Osteoblast (primary cell): ENCODE data around the gene ZNF394. TPM values are rescaled to one million over a fixed set of nuclear protein-coding genes. Genes with fewer than 3 reads are reported as not detected.
A peak's percentile ranks its signal among the peaks of the same experiment; 100 is the strongest.
"Not testable (repeated sequence)": the region's sequence is repeated elsewhere in the genome, so short reads cannot be mapped to it uniquely, and the experiment has no call there.

Experiments used
- DNase-seq: peaks from one replicate; pipeline ENCODE4 v3.0.0; 2011; ENCODE audit warnings: low spot score, mixed read lengths; ENCODE audit not compliant: insufficient read length; ENCODE audit errors: missing footprints
- H2AFZ ChIP-seq: 2 replicates; pipeline ENCODE4 v1.6.0; 2011; ENCODE audit warnings: mild to moderate bottlenecking, low read length
- H3K27ac ChIP-seq: 2 replicates; pipeline ENCODE4 v1.5.1; 2011; ENCODE audit warnings: mild to moderate bottlenecking, low read depth, low read length, moderate library complexity
- H3K27me3 ChIP-seq: 2 replicates; pipeline ENCODE4 v1.6.0; 2012; ENCODE audit warnings: mild to moderate bottlenecking, control low read depth, inconsistent platforms, low read length, moderate library complexity; ENCODE audit not compliant: insufficient read depth
- H3K36me3 ChIP-seq: 2 replicates; pipeline ENCODE4 v1.5.1; 2011; ENCODE audit warnings: mild to moderate bottlenecking, low read length, control low read depth, moderate library complexity; ENCODE audit not compliant: insufficient read depth
- H3K4me1 ChIP-seq: 2 replicates; pipeline ENCODE4 v1.5.1; 2011; ENCODE audit warnings: mild to moderate bottlenecking, low read length, control low read depth, moderate library complexity; ENCODE audit not compliant: insufficient read depth
- H3K4me2 ChIP-seq: 2 replicates; pipeline ENCODE4 v1.6.0; 2011; ENCODE audit warnings: mild to moderate bottlenecking, low read length; ENCODE audit not compliant: insufficient read depth
- H3K4me3 ChIP-seq: fragments of 200-600 bp; sonication (generic); 3 replicates; pipeline ENCODE4 v1.5.1; 2012; ENCODE audit warnings: mild to moderate bottlenecking, low read length, inconsistent platforms; ENCODE audit not compliant: insufficient read depth
- H3K79me2 ChIP-seq: 2 replicates; pipeline ENCODE4 v1.6.0; 2012; ENCODE audit warnings: mild to moderate bottlenecking, low read length, control low read depth, inconsistent platforms; ENCODE audit not compliant: insufficient read depth
- H3K9me3 ChIP-seq: 2 replicates; pipeline ENCODE4 v1.5.1; 2011; ENCODE audit warnings: low read depth, low read length, control low read depth
- H4K20me1 ChIP-seq: 2 replicates; pipeline ENCODE4 v1.6.0; 2012; ENCODE audit warnings: mild to moderate bottlenecking, low read length, control low read depth; ENCODE audit not compliant: insufficient read depth
- total RNA-seq: library from RNA; depleted of rRNA; stranded (reverse); fragments of >200 nt; gene quantifications from 2 replicates; pipeline ENCODE4 v1.2.3, GENCODE V29; 2012
- TF ChIP-seq, protein P1 (sequence below): IDR thresholded peaks from 2 replicates; pipeline ENCODE4 v1.5.1; 2011; ENCODE audit warnings: mild to moderate bottlenecking, low read depth, low read length, moderate library complexity; ENCODE audit errors: extremely low read depth

Gene ZNF394
- total RNA-seq = 32.1 and 34.7 TPM in 2 replicates

DNA sequence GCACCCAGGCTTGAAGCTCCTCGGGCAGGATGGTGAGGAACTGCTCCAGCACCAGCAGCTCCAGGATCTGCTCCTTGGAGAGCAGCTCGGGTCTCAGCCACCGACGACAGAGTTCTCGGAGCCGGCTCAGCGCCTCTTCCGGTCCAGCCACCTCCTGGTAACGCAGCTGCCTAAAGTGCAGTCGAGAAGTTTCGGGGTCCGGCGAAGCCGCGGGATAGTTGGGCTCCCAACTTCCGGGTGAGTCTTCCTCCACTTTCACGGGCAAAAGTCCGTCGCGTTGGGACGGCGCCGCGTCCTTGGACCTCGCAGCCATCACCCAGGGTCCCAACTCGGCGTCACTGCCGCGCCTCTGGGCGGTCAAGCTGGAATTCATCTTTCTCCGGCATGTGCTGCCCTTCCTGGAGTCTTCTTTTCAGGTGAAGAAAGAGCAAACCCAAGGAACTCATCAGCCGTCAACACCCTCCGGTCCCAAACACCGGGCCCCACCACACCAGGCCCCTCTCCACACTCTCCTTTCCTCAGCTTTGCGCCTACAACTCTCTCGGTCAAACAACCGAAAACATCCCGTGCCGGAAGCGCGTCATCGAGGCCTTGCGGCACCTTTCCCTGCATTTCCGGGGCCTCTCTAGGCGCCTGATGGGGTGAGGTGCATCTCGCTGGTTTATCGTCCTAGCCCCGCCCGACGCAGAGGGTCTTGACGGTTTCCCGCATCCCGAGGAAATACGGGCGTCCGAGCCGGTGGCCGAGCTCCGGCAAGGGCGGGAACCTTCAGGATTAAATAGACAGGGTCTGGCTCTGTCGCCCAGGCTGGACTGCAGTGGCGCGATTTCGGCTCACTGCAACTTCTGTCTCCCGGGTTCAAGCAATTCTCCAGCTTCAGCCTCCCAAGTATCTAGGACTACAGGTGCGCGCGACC, at the start of gene ZNF394:
TSS of gene ZNF394 (minus strand) at position 561 of the 916 bp plus-strand sequence. CDS start at position 373, 188 bp downstream.
- Histone ChIP-seq H3K27me3 (no peaks in the 10 kb centered on the region), H3K4me3 (peak within 1 kb of the TSS; percentile 97), H3K4me1 (peaks cover 11% of the 10 kb centered on the region), H3K36me3 (peaks cover 17% of the 10 kb centered on the region), H3K4me2 (peak within 1 kb of the TSS; percentile 99), H3K9me3 (no peaks in the 10 kb centered on the region), H3K27ac (peak within 1 kb of the TSS; percentile 93), H2AFZ (peak within 1 kb of the TSS; percentile 97), H4K20me1 (peaks cover 17% of the 10 kb centered on the region), H3K79me2 (peaks cover 59% of the 10 kb centered on the region)
- DNase-seq = peak; percentile 98
- TF ChIP-seq, protein P1, sequence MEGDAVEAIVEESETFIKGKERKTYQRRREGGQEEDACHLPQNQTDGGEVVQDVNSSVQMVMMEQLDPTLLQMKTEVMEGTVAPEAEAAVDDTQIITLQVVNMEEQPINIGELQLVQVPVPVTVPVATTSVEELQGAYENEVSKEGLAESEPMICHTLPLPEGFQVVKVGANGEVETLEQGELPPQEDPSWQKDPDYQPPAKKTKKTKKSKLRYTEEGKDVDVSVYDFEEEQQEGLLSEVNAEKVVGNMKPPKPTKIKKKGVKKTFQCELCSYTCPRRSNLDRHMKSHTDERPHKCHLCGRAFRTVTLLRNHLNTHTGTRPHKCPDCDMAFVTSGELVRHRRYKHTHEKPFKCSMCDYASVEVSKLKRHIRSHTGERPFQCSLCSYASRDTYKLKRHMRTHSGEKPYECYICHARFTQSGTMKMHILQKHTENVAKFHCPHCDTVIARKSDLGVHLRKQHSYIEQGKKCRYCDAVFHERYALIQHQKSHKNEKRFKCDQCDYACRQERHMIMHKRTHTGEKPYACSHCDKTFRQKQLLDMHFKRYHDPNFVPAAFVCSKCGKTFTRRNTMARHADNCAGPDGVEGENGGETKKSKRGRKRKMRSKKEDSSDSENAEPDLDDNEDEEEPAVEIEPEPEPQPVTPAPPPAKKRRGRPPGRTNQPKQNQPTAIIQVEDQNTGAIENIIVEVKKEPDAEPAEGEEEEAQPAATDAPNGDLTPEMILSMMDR = no peak

DNA sequence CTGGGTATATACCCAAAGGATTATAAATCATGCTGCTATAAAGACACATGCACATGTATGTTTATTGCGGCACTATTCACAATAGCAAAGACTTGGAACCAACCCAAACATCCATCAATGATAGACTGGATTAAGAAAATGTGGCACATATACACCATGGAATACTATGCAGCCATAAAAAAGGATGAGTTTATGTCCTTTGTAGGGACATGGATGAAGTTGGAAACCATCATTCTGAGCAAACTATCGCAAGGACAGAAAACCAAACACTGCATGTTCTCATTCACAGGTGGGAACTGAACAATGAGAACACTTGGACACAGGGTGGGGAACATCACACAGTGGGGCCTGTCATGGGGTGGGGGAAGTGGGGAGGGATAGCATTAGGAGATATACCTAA, 49.5 kb upstream of the ZNF394 start:
- not testable (repeated sequence) for H3K4me3 ChIP-seq

GRCh38 chr7:99545308-99545707, 45.2 kb upstream of the ZNF394 start:
- not testable (repeated sequence) for H3K4me3 ChIP-seq, H3K4me2 ChIP-seq, H3K4me1 ChIP-seq, H3K79me2 ChIP-seq, DNase-seq, H3K36me3 ChIP-seq, H4K20me1 ChIP-seq, H3K27ac ChIP-seq, H2AFZ ChIP-seq, H3K27me3 ChIP-seq
- H3K9me3 ChIP-seq = peaks cover 15% of the 10 kb centered on the region

More for the DNA sequence above, 49.5 kb upstream of the ZNF394 start:
- not testable (repeated sequence) for H3K4me1 ChIP-seq, H3K4me2 ChIP-seq, H3K36me3 ChIP-seq, H4K20me1 ChIP-seq, H2AFZ ChIP-seq, DNase-seq, H3K9me3 ChIP-seq, H3K27me3 ChIP-seq, H3K27ac ChIP-seq
- H3K79me2 ChIP-seq = peaks cover 23% of the 10 kb centered on the region

GRCh38 chr7:99543916-99544315, 43.8 kb upstream of the ZNF394 start:
- H3K9me3 ChIP-seq = peaks cover 16% of the 10 kb centered on the region
- TF ChIP-seq, protein P1 = no peak
- no peak for DNase-seq

DNA sequence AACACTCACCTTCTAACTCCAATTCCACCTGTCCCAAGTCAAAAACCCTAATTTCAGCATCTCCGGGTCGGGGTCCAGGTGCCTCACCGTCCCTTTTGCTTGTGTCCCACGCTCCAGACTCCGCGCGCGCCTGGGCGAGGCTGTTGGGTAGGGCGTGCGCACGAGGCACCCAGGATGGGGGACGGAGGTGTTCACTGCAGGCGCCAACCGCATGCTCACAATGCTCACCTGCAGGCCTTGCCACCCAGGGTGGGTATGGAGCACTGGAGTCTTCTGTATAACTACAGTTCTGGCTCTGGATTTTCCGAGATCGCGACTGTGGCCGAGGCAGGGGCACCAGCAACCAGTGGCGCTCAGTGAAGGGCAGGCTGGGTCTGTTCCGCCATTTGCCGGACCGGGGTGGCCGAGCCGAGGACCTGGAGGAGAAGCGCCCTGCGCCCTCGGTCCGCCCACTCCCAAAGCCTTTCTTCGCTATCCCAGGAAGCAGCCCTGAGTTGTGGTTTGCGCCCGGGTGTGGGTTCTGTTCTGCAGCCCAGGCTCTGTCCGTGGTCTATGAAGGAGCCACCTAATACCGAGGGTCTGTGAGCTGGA, 43.1 kb upstream of the ZNF394 start:
- TF ChIP-seq, protein P1 = no peak
- Histone ChIP-seq H3K4me1 (no peaks in the 10 kb centered on the region), H4K20me1 (no peaks in the 10 kb centered on the region), H3K27me3 (no peaks in the 10 kb centered on the region), H3K4me2 (no peak overlapping the region), H3K4me3 (no peak overlapping the region), H3K36me3 (peaks cover 8% of the 10 kb centered on the region), H2AFZ (no peak overlapping the region), H3K79me2 (no peaks in the 10 kb centered on the region), H3K9me3 (peaks cover 16% of the 10 kb centered on the region), H3K27ac (no peak overlapping the region)
- DNase-seq = no peak

More at GRCh38 chr7:99543916-99544315, 43.8 kb upstream of the ZNF394 start:
- no peak overlapping the region for H3K4me3 ChIP-seq
- no peak overlapping the region for H3K4me2 ChIP-seq
- H2AFZ ChIP-seq = no peak overlapping the region
- peaks cover 9% of the 10 kb centered on the region for H3K36me3 ChIP-seq
- H3K27me3 ChIP-seq = no peaks in the 10 kb centered on the region
- no peak overlapping the region for H3K27ac ChIP-seq
- H3K79me2 ChIP-seq = no peaks in the 10 kb centered on the region
- H4K20me1 ChIP-seq = no peaks in the 10 kb centered on the region
- no peaks in the 10 kb centered on the region for H3K4me1 ChIP-seq
